ENCODE measurements around the gene GATB.

- no peak for TF ChIP-seq POLR2AphosphoS5 (IDR thresholded peaks at IDR 0.05; ENCODE audit: low read depth, low read length)
- no peak for TF ChIP-seq POLR2A (IDR thresholded peaks at IDR 0.05; ENCODE audit: low read depth, low read length)
- no peak for TF ChIP-seq TAF1 (IDR thresholded peaks at IDR 0.05; ENCODE audit: low read depth, low read length)
Observed at GRCh38 chr4:151736361-151736760, 24.4 kb downstream of the GATB start.
